Activated CD8-positive, alpha-beta memory T cell treated with anti-CD3 and anti-CD28 coated beads for 36 hours (primary cell): ENCODE measurements around the gene ZNF410. TPM values are rescaled to one million over a fixed set of nuclear protein-coding genes. Genes with fewer than 3 reads are reported as not detected.
"Not testable (repeated sequence)": the region's sequence is repeated elsewhere in the genome, so short reads cannot be mapped to it uniquely, and the experiment has no call there.

Source experiments
- CTCF ChIA-PET: fragments of 350-600 bp; sonication (Branson Sonifier 250); formaldehyde crosslinking; loops from one replicate; lab custom pipeline; 2021; ENCODE audit warnings: antibody characterized with exemption; lab: Charles Lee
- POLR2A ChIA-PET: fragments of 350-600 bp; sonication (Branson Sonifier 250); formaldehyde crosslinking; loops from one replicate; lab custom pipeline; 2021; ENCODE audit warnings: antibody characterized with exemption; lab: Charles Lee
- total RNA-seq, 2 experiments: library from RNA; stranded (reverse); gene quantifications; one replicate each; pipeline ENCODE4 v1.2.3, GENCODE V29; 2021

Gene ZNF410
- total RNA-seq, 2 experiments from 2014 or later = 66.1 to 66.7 TPM

GRCh38 chr14:73878436-73878835 lies 8.2 kb upstream of the ZNF410 start:
- ChIA-PET CTCF (no interaction called here), POLR2A (interaction anchor here (0.6 kb wide), 1 partner anchor 50 kb away, joined by 3 read pairs; no protein-coding TSS in a partner anchor)

GRCh38 chr14:73879027-73879426 lies 7.6 kb upstream of the ZNF410 start:
- CTCF ChIA-PET = interaction anchor here (1.0 kb wide), 1 partner anchor 10 kb away, joined by 3 read pairs; no protein-coding TSS in a partner anchor
- POLR2A ChIA-PET = no interaction called here

GRCh38 chr14:73884438-73885190 lies 2.0 kb upstream of the ZNF410 start:
- CTCF ChIA-PET = no interaction called here
- POLR2A ChIA-PET = no interaction called here

GRCh38 chr14:73887318-73887616 lies 608 bp downstream of the ZNF410 start:
- ChIA-PET CTCF (interaction anchor here (0.6 to 1.6 kb wide), 3 partner anchors 35 to 317 kb away, joined by 3 to 5 read pairs (median 4); partner anchors contain the start of gene PTGR2), POLR2A (interaction anchor here (1.3 to 2.0 kb wide), 4 partner anchors 9 to 102 kb away, joined by 3 to 8 read pairs (median 6); partner anchors contain the start of gene PTGR2)

GRCh38 chr14:73887694-73888459 lies 1.2 kb downstream of the ZNF410 start:
- ChIA-PET CTCF (interaction anchor here (1.4 to 1.6 kb wide), 2 partner anchors 36 to 145 kb away, joined by 3 to 5 read pairs; partner anchors contain the start of gene PTGR2), POLR2A (no interaction called here)

- ChIA-PET CTCF (interaction anchor here (0.6 to 1.6 kb wide), 2 partner anchors 36 to 317 kb away, joined by 3 to 4 read pairs; partner anchors contain the start of gene PTGR2), POLR2A (no interaction called here)
Measured at GRCh38 chr14:73888460-73888725, 1.7 kb downstream of the ZNF410 start.

- ChIA-PET CTCF (interaction anchor here (0.6 kb wide), 1 partner anchor 318 kb away, joined by 4 read pairs; no protein-coding TSS in a partner anchor), POLR2A (interaction anchor here (0.6 kb wide), 1 partner anchor 876 kb away, joined by 3 read pairs; no protein-coding TSS in a partner anchor)
Measured at GRCh38 chr14:73888971-73889370, 2.3 kb downstream of the ZNF410 start.

- POLR2A ChIA-PET = interaction anchor here (0.6 kb wide), 1 partner anchor 876 kb away, joined by 3 read pairs; no protein-coding TSS in a partner anchor
- CTCF ChIA-PET = no interaction called here
Measured at GRCh38 chr14:73889376-73889775, 2.7 kb downstream of the ZNF410 start.

- CTCF ChIA-PET = interaction anchor here (0.6 kb wide), 1 partner anchor 323 kb away, joined by 3 read pairs; no protein-coding TSS in a partner anchor
- POLR2A ChIA-PET = not testable (repeated sequence)
Measured at GRCh38 chr14:73894180-73894687, 7.6 kb downstream of the ZNF410 start.

GRCh38 chr14:73895939-73896338 lies 9.3 kb downstream of the ZNF410 start:
- ChIA-PET CTCF (no interaction called here), POLR2A (interaction anchor here (1.8 kb wide), 1 partner anchor 10 kb away, joined by 7 read pairs; the partner anchor contains the start of gene ZNF410)

- POLR2A ChIA-PET = interaction anchor here (1.8 kb wide), 1 partner anchor 10 kb away, joined by 7 read pairs; the partner anchor contains the start of gene ZNF410
- CTCF ChIA-PET = no interaction called here
Measured at GRCh38 chr14:73896521-73896920, 9.9 kb downstream of the ZNF410 start.

GRCh38 chr14:73903028-73903427 lies 16.4 kb downstream of the ZNF410 start:
- ChIA-PET POLR2A (no interaction called here), CTCF (no interaction called here)

GRCh38 chr14:73909681-73910080 lies 23.0 kb downstream of the ZNF410 start:
- POLR2A ChIA-PET = no interaction called here
- CTCF ChIA-PET = no interaction called here

GRCh38 chr14:73913256-73913655 lies 26.6 kb downstream of the ZNF410 start:
- CTCF ChIA-PET = interaction anchor here (0.6 kb wide), 1 partner anchor 15 kb away, joined by 3 read pairs; no protein-coding TSS in a partner anchor

GRCh38 chr14:73916324-73916723 lies 29.7 kb downstream of the ZNF410 start:
- ChIA-PET POLR2A (interaction anchor here (0.5 kb wide), 1 partner anchor 36 kb away, joined by 4 read pairs; no protein-coding TSS in a partner anchor), CTCF (no interaction called here)

More at GRCh38 chr14:73913256-73913655, 26.6 kb downstream of the ZNF410 start:
- POLR2A ChIA-PET = no interaction called here

- POLR2A ChIA-PET = interaction anchor here (0.7 kb wide), 1 partner anchor 13 kb away, joined by 3 read pairs; no protein-coding TSS in a partner anchor
Measured at GRCh38 chr14:73919457-73919856, 32.8 kb downstream of the ZNF410 start.

GRCh38 chr14:73924337-73924736 lies 37.7 kb downstream of the ZNF410 start:
- CTCF ChIA-PET = no interaction called here
- POLR2A ChIA-PET = no interaction called here

More at GRCh38 chr14:73919457-73919856, 32.8 kb downstream of the ZNF410 start:
- CTCF ChIA-PET = interaction anchor here (0.7 kb wide), 1 partner anchor 157 kb away, joined by 4 read pairs; no protein-coding TSS in a partner anchor

- ChIA-PET CTCF (interaction anchor here (0.6 kb wide), 2 partner anchors 84 to 512 kb away, joined by 3 to 4 read pairs; partner anchors contain the start of gene BBOF1), POLR2A (no interaction called here)
Measured at GRCh38 chr14:73935666-73936065, 49.0 kb downstream of the ZNF410 start.

- ChIA-PET POLR2A (no interaction called here), CTCF (no interaction called here)
Measured at GRCh38 chr14:73936548-73936947, 49.9 kb downstream of the ZNF410 start.
